ENCODE results near the gene CDC42BPA.

GRCh38 chr1:227210604-227211003 lies 107.7 kb downstream of the CDC42BPA start:
- TF ChIP-seq CTCF (IDR thresholded peaks at IDR 0.05; ENCODE audit: borderline replicate concordance, extremely low read depth, low read length, poor library complexity, severe bottlenecking) (no peak), EZH2 (IDR thresholded peaks at IDR 0.05; ENCODE audit: borderline replicate concordance, low read depth, low read length, severe bottlenecking) (no peak)
